SK-MEL-5 (cell line): ENCODE measurements around the gene SIN3A. TPM values are rescaled to one million over a fixed set of nuclear protein-coding genes. Genes with fewer than 3 reads are reported as not detected.

Experiments used
- DNase-seq: peaks from one replicate; pipeline ENCODE4 v3.0.0-alpha.2; 2016; ENCODE audit warnings: low read depth, low spot score
- in situ Hi-C: cut with HindIII; loops from 2 replicates; pipeline ENCODE4 v1.10.0; 2016; ENCODE audit warnings: low sequenced_read_pairs, high pct_unique_total_duplicates, low pct_unique_long_range_greater_than_20kb
- total RNA-seq: library from RNA; depleted of rRNA; stranded (reverse); fragments of >200 nt; shearing (Covaris generic); gene quantifications from 2 replicates; pipeline ENCODE4 v1.2.3, GENCODE V29; 2014

The SIN3A gene
- total RNA-seq, 1 experiment from 2014 or later, result 18.9 TPM

DNA sequence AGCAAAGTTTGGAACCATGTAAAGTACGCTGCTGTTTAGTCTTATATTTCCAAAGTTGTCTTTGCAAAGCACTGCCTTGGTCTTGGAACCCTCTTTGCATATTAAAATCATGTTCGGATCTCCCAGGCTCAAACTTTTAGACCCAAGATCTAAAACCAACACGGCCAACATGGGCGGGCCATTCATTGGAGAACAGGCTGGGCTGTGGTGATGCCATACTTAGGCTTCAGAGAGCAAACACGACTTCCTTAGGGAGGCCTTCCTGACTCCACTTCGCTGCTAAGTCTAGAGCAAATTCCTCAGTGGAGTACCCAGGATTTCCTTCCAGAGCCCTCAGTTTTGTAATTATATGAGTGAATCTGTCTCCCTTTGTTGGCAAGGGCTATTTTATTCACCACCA is 86.6 kb downstream of the SIN3A start:
- in situ Hi-C loops, result no loop called here
- no peak for DNase-seq

DNA sequence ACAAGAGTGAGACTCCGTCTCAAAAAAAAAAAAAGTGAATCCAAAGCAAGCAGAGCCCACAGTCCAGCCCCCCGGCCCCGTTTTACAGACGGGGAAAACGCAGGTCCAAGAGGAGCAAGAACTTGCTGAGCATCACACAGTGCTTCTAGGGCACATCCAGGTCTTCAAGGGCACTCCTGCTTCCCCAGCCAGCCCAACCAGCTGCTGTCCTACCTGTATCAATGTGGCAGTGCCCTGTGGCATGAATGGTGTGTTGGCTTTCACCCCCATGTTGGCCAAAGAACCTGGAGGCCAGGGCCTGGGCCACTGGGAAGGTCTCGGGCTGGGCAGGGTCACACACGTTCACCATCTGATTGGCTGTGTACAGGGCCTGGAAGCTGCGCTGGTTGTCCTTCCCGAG is 87.7 kb downstream of the SIN3A start:
- in situ Hi-C loops, result no loop called here
- no peak for DNase-seq

- in situ Hi-C loops, result no loop called here
- no peak for DNase-seq
Measured at GRCh38 chr15:75362642-75363249, 88.7 kb downstream of the SIN3A start.

- no peak for DNase-seq
- in situ Hi-C loops, result no loop called here
Measured at GRCh38 chr15:75361989-75362641, 89.4 kb downstream of the SIN3A start.

GRCh38 chr15:75361361-75361988 is 90.0 kb downstream of the SIN3A start:
- no peak for DNase-seq
- in situ Hi-C loops, result no loop called here

DNA sequence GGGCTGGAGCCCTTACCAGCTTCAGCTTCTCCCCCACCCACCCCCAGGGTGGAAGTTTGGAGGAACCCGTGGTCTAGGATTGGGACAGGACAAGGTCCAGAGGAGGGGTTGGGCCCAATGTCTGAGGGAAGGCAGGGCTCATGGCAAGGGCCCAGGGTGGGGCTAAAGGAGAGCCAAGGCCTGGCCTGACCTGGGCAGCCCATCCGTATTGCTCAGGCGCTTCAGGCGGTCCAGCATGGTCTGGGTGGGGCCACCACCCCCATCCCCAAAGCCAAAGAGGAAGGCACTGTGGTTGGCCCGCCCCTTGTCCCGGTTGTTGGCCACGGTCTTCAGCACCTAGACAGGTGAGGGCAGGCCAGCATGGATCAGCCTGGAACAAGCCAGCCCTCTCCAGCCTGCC is 90.6 kb downstream of the SIN3A start:
- in situ Hi-C loops, result no loop called here
- DNase-seq, result no peak

GRCh38 chr15:75360391-75360790 is 91.1 kb downstream of the SIN3A start:
- in situ Hi-C loops, result no loop called here
- no peak for DNase-seq

- in situ Hi-C loops, result no loop called here
Measured at GRCh38 chr15:75359537-75360250, 91.8 kb downstream of the SIN3A start.

GRCh38 chr15:75358771-75359536 is 92.5 kb downstream of the SIN3A start:
- no peak for DNase-seq

More at GRCh38 chr15:75359537-75360250, 91.8 kb downstream of the SIN3A start:
- no peak for DNase-seq

GRCh38 chr15:75357976-75358673 is 93.4 kb downstream of the SIN3A start:
- no peak for DNase-seq
- in situ Hi-C loops, result no loop called here

More at GRCh38 chr15:75358771-75359536, 92.5 kb downstream of the SIN3A start:
- in situ Hi-C loops, result no loop called here

- DNase-seq, result no peak
- in situ Hi-C loops, result no loop called here
Measured at GRCh38 chr15:75356517-75356916, 95.0 kb downstream of the SIN3A start.

DNA sequence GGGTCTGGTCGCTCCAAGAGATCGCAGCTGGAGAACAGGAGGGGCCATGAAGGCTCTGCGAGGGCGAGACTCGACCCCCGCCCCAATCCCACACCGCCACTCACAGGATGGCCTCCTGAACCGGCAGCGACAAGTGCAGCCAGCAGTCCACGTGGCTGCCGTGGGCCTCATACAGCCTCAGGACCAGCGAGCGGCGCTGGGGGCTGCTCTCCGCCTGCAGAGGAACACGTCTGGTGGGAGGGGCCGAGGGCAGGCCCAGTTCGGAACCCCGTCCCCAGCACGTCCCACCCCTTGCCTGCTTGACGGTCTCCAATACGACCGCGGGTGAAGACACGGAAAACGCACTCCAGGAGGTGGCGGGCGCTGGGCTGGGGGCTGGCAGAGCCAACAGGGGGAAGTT is 95.5 kb downstream of the SIN3A start:
- in situ Hi-C loops, result no loop called here

GRCh38 chr15:75355369-75355768 is 96.1 kb downstream of the SIN3A start:
- in situ Hi-C loops, result no loop called here
- DNase-seq, result no peak

More for the DNA sequence above, 95.5 kb downstream of the SIN3A start:
- DNase-seq, result no peak

DNA sequence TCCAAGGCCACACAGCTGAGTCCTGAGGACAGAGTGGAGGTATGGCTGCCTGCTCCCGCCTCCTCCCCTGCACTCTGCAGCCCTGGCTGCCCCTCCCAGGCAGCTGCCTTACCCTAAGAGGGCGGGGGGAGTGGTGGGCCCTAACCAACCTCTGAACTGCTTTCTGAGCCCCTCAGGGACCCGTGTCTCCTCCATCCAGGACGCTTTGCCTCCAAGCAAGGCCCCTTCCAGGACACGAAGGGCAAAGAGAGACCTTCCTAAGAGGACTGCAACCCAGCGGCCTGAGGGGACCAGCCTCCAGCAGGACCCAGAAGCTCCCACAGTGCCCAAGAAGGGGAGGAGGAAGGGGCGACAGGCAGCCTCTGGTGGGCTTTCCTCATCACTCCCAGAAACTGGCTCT is 97.0 kb downstream of the SIN3A start:
- in situ Hi-C loops, result no loop called here
- DNase-seq, result no peak

- DNase-seq, result no peak
- in situ Hi-C loops, result no loop called here
Measured at GRCh38 chr15:75353604-75354003, 97.9 kb downstream of the SIN3A start.

- no peak for DNase-seq
- in situ Hi-C loops, result no loop called here
Measured at GRCh38 chr15:75352186-75353080, 99.1 kb downstream of the SIN3A start.
